OCI-LY7 (cell line): ENCODE data around the gene AUTS2.

Experiments used
- EZH2phosphoT487 ChIP-seq: fragments of 200-600 bp; sonication (generic); IDR thresholded peaks from 2 replicates; pipeline ENCODE4 v1.6.1; 2018; ENCODE audit warnings: low read depth, borderline replicate concordance, mild to moderate bottlenecking, mixed run types, antibody characterized with exemption, low read length, moderate library complexity, mixed read lengths
- TF ChIP-seq, protein P1 (sequence below): fragments of 200-600 bp; sonication (generic); conservative IDR thresholded peaks from 2 replicates; pipeline ENCODE4 v1.5.1; 2014; ENCODE audit warnings: mild to moderate bottlenecking, antibody characterized with exemption, low read length, moderate library complexity, mixed read lengths

DNA sequence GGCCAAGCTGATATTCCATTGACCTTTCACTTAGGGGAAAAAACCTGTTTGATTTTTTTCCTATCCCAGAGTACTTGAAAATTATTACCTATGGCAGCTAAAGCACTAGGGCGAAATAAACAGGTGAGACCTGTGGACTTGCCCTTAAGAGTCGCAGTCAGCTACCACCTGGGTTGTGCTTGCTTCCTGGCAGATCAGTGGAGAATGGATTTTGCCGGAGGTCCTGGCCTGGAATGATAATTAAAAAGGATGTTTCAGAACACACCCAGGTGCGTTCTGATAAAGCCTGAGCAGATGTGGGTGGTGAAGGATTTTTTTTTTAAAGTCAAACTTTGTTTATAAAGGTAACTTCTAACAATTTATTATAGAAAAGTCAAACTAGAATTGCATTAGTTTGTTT is 59.1 kb downstream of the AUTS2 start:
- TF ChIP-seq, protein P1, sequence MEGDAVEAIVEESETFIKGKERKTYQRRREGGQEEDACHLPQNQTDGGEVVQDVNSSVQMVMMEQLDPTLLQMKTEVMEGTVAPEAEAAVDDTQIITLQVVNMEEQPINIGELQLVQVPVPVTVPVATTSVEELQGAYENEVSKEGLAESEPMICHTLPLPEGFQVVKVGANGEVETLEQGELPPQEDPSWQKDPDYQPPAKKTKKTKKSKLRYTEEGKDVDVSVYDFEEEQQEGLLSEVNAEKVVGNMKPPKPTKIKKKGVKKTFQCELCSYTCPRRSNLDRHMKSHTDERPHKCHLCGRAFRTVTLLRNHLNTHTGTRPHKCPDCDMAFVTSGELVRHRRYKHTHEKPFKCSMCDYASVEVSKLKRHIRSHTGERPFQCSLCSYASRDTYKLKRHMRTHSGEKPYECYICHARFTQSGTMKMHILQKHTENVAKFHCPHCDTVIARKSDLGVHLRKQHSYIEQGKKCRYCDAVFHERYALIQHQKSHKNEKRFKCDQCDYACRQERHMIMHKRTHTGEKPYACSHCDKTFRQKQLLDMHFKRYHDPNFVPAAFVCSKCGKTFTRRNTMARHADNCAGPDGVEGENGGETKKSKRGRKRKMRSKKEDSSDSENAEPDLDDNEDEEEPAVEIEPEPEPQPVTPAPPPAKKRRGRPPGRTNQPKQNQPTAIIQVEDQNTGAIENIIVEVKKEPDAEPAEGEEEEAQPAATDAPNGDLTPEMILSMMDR, result no peak
- TF ChIP-seq EZH2phosphoT487, result no peak
